PC-3 (cell line): ENCODE data around the gene LIX1L. TPM values are rescaled to one million over a fixed set of nuclear protein-coding genes. Genes with fewer than 3 reads are reported as not detected.

Experiments
- ATAC-seq: fragments of 200-7000 bp; cut with Tn5 transposase; 2 replicates; pipeline ENCODE4 v1.9.1; 2020; ENCODE audit warnings: mild to moderate bottlenecking, moderate library complexity
- BruUV-seq: library from RNA; stranded (reverse); fragments of 400-500 nt; replicated peaks from 2 replicates; lab custom pipeline; 2021; lab: Mats Ljungman, UMichigan
- CTCF ChIA-PET: fragments of 300-600 bp; sonication (Branson Sonifier 250); formaldehyde crosslinking; loops from one replicate; lab custom pipeline; 2022; ENCODE audit warnings: antibody characterized with exemption; lab: Charles Lee
- POLR2A ChIA-PET: fragments of 300-600 bp; sonication (Branson Sonifier 250); formaldehyde crosslinking; loops from one replicate; lab custom pipeline; 2022; ENCODE audit warnings: antibody characterized with exemption; ENCODE audit not compliant: unreplicated experiment; lab: Charles Lee
- DNase-seq: peaks from one replicate; pipeline ENCODE4 v3.0.0-alpha.2; 2015
- H2AFZ ChIP-seq: fragments of 300-600 bp; sonication (generic); 2 replicates; pipeline ENCODE4 v1.6.0; 2016; ENCODE audit warnings: antibody characterized with exemption, low read length
- H3F3A ChIP-seq: fragments of 300-600 bp; sonication (generic); one replicate; pipeline ENCODE4 v1.6.0; 2017; ENCODE audit warnings: antibody characterized with exemption, low read length, control low read depth, mild to moderate bottlenecking; ENCODE audit not compliant: unreplicated experiment
- H3K27ac ChIP-seq: fragments of 300-600 bp; sonication (generic); 2 replicates; pipeline ENCODE4 v1.5.1; 2016; ENCODE audit warnings: mild to moderate bottlenecking, low read length
- H3K27me3 ChIP-seq: fragments of 300-600 bp; sonication (generic); 2 replicates; pipeline ENCODE4 v1.6.1; 2016; ENCODE audit warnings: low read length, mixed read lengths
- H3K36me3 ChIP-seq: fragments of 300-600 bp; sonication (generic); 2 replicates; pipeline ENCODE4 v1.6.1; 2016; ENCODE audit warnings: low read depth, mixed run types, low read length, mixed read lengths
- H3K4me1 ChIP-seq: fragments of 300-600 bp; sonication (generic); 2 replicates; pipeline ENCODE4 v1.5.1; 2016; ENCODE audit warnings: low read length; ENCODE audit not compliant: insufficient read depth
- H3K4me2 ChIP-seq: fragments of 300-600 bp; sonication (generic); 2 replicates; pipeline ENCODE4 v1.6.0; 2016; ENCODE audit warnings: low read length
- H3K4me3 ChIP-seq: fragments of 300-600 bp; sonication (generic); 2 replicates; pipeline ENCODE4 v1.5.1; 2016; ENCODE audit warnings: mild to moderate bottlenecking, low read length, mixed read lengths
- H3K79me2 ChIP-seq: fragments of 300-600 bp; sonication (generic); 2 replicates; pipeline ENCODE4 v1.6.1; 2017; ENCODE audit warnings: low read length, mixed read lengths
- H3K9ac ChIP-seq: fragments of 300-600 bp; sonication (generic); 2 replicates; pipeline ENCODE4 v1.6.0; 2016; ENCODE audit warnings: mild to moderate bottlenecking, low read length
- H3K9me2 ChIP-seq: fragments of 300-600 bp; sonication (generic); replicated peaks from 2 replicates; pipeline ENCODE4 v1.6.1; 2016; ENCODE audit warnings: mixed run types, low read length, mixed read lengths
- H3K9me3 ChIP-seq: fragments of 300-600 bp; sonication (generic); 2 replicates; pipeline ENCODE4 v1.6.1; 2016; ENCODE audit warnings: low read length, mixed read lengths
- H4K20me1 ChIP-seq: fragments of 300-600 bp; sonication (generic); 2 replicates; pipeline ENCODE4 v1.6.1; 2016; ENCODE audit warnings: low read length, mixed read lengths
- CTCF ChIP-seq: fragments of 300-600 bp; sonication (generic); conservative IDR thresholded peaks from 2 replicates; pipeline ENCODE4 v1.5.1; 2017; ENCODE audit warnings: antibody characterized with exemption, low read depth, mild to moderate bottlenecking, low read length
- EZH2 ChIP-seq: fragments of 300-600 bp; sonication (generic); IDR thresholded peaks from one replicate; pipeline ENCODE4 v1.6.1; 2017; ENCODE audit warnings: antibody characterized with exemption, mild to moderate bottlenecking, low read length; ENCODE audit not compliant: unreplicated experiment
- EZH2phosphoT487 ChIP-seq: fragments of 300-600 bp; sonication (generic); IDR thresholded peaks from 2 replicates; pipeline ENCODE4 v1.6.1; 2018; ENCODE audit warnings: mild to moderate bottlenecking, antibody characterized with exemption, low read length, borderline replicate concordance
- intact Hi-C: fragments of 100-400 bp; cut with micrococcal nuclease; formaldehyde crosslinking; loops from 2 replicates; pipeline ENCODE4 v1.9.0; 2023
- total RNA-seq: library from RNA; depleted of rRNA; stranded (reverse); fragments of >200 nt; gene quantifications from 2 replicates; pipeline ENCODE4 v1.2.3, GENCODE V29; 2014

Gene LIX1L
- total RNA-seq, 1 experiment from 2014 or later, result 12.5 TPM

GRCh38 chr1:145978471-145978853, 20.6 kb upstream of the LIX1L start:
- ATAC-seq (no peak), DNase-seq (no peak)
- Histone ChIP-seq H3K79me2 (no peaks in the 10 kb centered on the region), H3K4me3 (peak overlapping the region; percentile 45; the same call in 1 of the 2 replicates), H3K9ac (peak overlapping the region; percentile 67), H3F3A (no peaks in the 10 kb centered on the region), H3K9me2 (no peaks in the 10 kb centered on the region), H3K4me1 (peaks cover 44% of the 10 kb centered on the region), H3K9me3 (no peaks in the 10 kb centered on the region), H4K20me1 (no peaks in the 10 kb centered on the region), H3K4me2 (peak overlapping the region; percentile 79), H3K27ac (peak overlapping the region; percentile 87), H3K36me3 (no peaks in the 10 kb centered on the region), H3K27me3 (no peaks in the 10 kb centered on the region), H2AFZ (peak overlapping the region; percentile 57)
- intact Hi-C loops, result loop anchor here (2.0 kb wide), 1 partner anchor 52 kb away; the partner anchor contains the start of gene RBM8A
- ChIA-PET CTCF (interaction anchor here (0.5 to 3.0 kb wide), 3 partner anchors 16 to 54 kb away, joined by 3 to 34 read pairs (median 6); no protein-coding TSS in a partner anchor), POLR2A (no interaction called here)
- no TSS peak for BruUV-seq
- TF ChIP-seq CTCF, result no peak
- no peak for TF ChIP-seq EZH2
- TF ChIP-seq EZH2phosphoT487, result no peak

- DNase-seq, result peak; percentile 90
These were observed 20.0 kb upstream of the LIX1L start for GRCh38 chr1:145977486-145978470.

More at GRCh38 chr1:145977486-145978470, 20.0 kb upstream of the LIX1L start:
- Histone ChIP-seq H3K4me2 (peak overlapping the region; percentile 79), H3K27me3 (no peaks in the 10 kb centered on the region), H2AFZ (peak overlapping the region; percentile 75), H3K79me2 (no peaks in the 10 kb centered on the region), H3K27ac (peak overlapping the region; percentile 87), H3K4me3 (no peak overlapping the region), H4K20me1 (no peaks in the 10 kb centered on the region), H3F3A (no peaks in the 10 kb centered on the region), H3K36me3 (no peaks in the 10 kb centered on the region), H3K9me3 (no peaks in the 10 kb centered on the region), H3K9ac (peak overlapping the region; percentile 67), H3K4me1 (peaks cover 37% of the 10 kb centered on the region), H3K9me2 (no peaks in the 10 kb centered on the region)
- ChIA-PET CTCF (interaction anchor here (0.6 to 3.0 kb wide), 4 partner anchors 20 to 86 kb away, joined by 3 to 34 read pairs (median 8); partner anchors contain the start of gene LIX1L), POLR2A (no interaction called here)
- BruUV-seq, result no TSS peak
- intact Hi-C loops, result loop anchor here (1.0 to 2.0 kb wide), 3 partner anchors 30 to 51 kb away; partner anchors contain the start of gene RBM8A
- no peak for TF ChIP-seq EZH2
- TF ChIP-seq CTCF, result peak; percentile 97
- TF ChIP-seq EZH2phosphoT487, result no peak
- peak; percentile 42 for ATAC-seq
